ENCODE measurements around the gene TMEM229B.

DNA sequence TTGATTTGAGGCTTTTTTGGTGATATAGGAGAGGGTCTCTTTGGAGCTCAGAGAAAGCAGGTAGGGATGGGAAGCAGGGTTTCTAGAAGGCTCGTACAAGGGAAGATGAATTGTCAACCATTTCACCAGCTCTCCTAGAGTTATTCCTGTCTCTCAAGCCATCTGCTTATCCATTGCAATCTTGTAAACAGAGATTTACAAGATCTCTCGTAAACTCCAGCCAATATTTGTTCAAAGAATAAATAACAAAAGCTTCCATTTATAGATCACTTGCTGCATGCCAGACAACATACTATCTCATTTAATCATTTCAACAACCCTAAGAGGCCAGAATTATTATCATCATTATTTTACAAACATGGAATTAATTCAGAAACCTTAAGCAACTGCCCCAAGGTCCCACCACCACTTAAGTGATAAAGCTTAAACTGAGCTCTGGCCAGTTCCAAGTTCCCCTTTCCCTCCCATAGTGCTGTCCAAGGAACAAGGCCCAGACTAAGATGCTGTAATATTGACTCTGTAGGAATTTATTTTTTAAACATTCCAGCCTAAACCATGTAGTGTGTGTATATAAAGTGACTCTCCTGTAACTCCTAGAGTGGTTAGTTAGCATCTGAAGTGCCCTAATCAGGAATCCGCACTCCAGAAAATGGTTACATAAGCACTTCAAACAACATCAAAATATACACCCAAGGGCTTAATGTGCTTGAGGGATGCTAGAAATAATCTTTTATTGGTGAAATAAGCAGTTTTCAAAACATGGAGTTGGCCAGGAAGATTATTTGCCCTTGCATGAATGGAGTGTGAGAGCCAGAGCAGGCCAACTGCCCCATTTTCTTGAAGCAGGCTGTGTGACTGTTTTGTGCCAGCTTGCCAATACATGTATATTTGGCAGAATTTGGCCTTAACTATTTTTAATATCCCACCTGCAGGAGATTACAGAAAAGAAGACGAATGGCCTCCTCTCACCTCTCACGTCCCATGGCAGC lies 41.7 kb upstream of the TMEM229B start:
- TF ChIP-seq, protein P1, sequence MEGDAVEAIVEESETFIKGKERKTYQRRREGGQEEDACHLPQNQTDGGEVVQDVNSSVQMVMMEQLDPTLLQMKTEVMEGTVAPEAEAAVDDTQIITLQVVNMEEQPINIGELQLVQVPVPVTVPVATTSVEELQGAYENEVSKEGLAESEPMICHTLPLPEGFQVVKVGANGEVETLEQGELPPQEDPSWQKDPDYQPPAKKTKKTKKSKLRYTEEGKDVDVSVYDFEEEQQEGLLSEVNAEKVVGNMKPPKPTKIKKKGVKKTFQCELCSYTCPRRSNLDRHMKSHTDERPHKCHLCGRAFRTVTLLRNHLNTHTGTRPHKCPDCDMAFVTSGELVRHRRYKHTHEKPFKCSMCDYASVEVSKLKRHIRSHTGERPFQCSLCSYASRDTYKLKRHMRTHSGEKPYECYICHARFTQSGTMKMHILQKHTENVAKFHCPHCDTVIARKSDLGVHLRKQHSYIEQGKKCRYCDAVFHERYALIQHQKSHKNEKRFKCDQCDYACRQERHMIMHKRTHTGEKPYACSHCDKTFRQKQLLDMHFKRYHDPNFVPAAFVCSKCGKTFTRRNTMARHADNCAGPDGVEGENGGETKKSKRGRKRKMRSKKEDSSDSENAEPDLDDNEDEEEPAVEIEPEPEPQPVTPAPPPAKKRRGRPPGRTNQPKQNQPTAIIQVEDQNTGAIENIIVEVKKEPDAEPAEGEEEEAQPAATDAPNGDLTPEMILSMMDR (IDR thresholded peaks at IDR 0.05; ENCODE audit: poor library complexity), result no peak
- no peak for TF ChIP-seq EZH2 (IDR thresholded peaks at IDR 0.05; ENCODE audit: borderline replicate concordance)
